Activated CD8-positive, alpha-beta memory T cell treated with anti-CD3 and anti-CD28 coated beads, Interleukin-2, amount 10 ng/mL, durations not matched to agents 7 days and 5 days (primary cell): ENCODE results near the gene ANO8. TPM values are rescaled to one million over a fixed set of nuclear protein-coding genes. Genes with fewer than 3 reads are reported as not detected.
"Not testable (repeated sequence)": the region's sequence is repeated elsewhere in the genome, so short reads cannot be mapped to it uniquely, and the experiment has no call there.

Experiments used
- ATAC-seq: fragments of 150-1000 bp; cut with Tn5 transposase; one replicate; pipeline ENCODE4 v1.10.0; 2021; ENCODE audit warnings: moderate library complexity
- CTCF ChIA-PET: fragments of 350-600 bp; sonication (Branson Sonifier 250); formaldehyde crosslinking; loops from one replicate; lab custom pipeline; 2021; ENCODE audit warnings: antibody characterized with exemption; lab: Charles Lee
- DNase-seq: peaks from one replicate; pipeline ENCODE4 v3.0.0-alpha.2; 2020
- H3K27ac Mint-ChIP-seq: one replicate; pipeline ENCODE4 v1.8.0; 2021; ENCODE audit warnings: mild to moderate bottlenecking, mixed read lengths
- H3K27me3 Mint-ChIP-seq: one replicate; pipeline ENCODE4 v1.8.0; 2021; ENCODE audit warnings: mixed read lengths
- H3K36me3 Mint-ChIP-seq: one replicate; pipeline ENCODE4 v1.8.0; 2021; ENCODE audit warnings: mild to moderate bottlenecking, mixed read lengths
- H3K4me1 Mint-ChIP-seq: one replicate; pipeline ENCODE4 v1.8.0; 2021; ENCODE audit warnings: mixed read lengths
- H3K4me3 Mint-ChIP-seq: one replicate; pipeline ENCODE4 v1.8.0; 2021; ENCODE audit warnings: mild to moderate bottlenecking, moderate library complexity, mixed read lengths
- H3K9me3 Mint-ChIP-seq: one replicate; pipeline ENCODE4 v1.8.0; 2022; ENCODE audit warnings: low read depth, mixed read lengths
- total RNA-seq, 2 experiments: library from RNA; stranded (reverse); gene quantifications; one replicate each; pipeline ENCODE4 v1.2.3, GENCODE V29; 2021

The ANO8 gene, protein sequence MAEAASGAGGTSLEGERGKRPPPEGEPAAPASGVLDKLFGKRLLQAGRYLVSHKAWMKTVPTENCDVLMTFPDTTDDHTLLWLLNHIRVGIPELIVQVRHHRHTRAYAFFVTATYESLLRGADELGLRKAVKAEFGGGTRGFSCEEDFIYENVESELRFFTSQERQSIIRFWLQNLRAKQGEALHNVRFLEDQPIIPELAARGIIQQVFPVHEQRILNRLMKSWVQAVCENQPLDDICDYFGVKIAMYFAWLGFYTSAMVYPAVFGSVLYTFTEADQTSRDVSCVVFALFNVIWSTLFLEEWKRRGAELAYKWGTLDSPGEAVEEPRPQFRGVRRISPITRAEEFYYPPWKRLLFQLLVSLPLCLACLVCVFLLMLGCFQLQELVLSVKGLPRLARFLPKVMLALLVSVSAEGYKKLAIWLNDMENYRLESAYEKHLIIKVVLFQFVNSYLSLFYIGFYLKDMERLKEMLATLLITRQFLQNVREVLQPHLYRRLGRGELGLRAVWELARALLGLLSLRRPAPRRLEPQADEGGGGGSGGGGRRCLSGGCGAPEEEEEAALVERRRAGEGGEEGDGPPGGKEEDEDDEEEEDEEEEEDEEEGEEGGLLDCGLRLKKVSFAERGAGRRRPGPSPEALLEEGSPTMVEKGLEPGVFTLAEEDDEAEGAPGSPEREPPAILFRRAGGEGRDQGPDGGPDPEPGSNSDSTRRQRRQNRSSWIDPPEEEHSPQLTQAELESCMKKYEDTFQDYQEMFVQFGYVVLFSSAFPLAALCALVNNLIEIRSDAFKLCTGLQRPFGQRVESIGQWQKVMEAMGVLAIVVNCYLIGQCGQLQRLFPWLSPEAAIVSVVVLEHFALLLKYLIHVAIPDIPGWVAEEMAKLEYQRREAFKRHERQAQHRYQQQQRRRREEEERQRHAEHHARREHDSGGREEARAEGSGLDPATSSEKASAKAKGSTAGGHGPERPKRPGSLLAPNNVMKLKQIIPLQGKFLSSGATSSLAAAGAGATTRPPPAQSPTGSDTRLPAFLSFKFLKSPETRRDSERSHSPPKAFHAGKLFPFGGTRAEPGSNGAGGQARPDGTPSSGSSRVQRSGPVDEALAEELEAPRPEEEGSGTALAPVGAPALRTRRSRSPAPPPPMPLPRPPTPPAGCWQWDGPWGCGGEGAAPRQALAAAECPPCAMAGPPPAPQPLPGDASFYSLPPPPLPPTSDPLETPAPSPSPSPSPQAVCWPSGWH
- 10 to 100 TPM; 11.0 to 18.7 TPM for total RNA-seq

DNA sequence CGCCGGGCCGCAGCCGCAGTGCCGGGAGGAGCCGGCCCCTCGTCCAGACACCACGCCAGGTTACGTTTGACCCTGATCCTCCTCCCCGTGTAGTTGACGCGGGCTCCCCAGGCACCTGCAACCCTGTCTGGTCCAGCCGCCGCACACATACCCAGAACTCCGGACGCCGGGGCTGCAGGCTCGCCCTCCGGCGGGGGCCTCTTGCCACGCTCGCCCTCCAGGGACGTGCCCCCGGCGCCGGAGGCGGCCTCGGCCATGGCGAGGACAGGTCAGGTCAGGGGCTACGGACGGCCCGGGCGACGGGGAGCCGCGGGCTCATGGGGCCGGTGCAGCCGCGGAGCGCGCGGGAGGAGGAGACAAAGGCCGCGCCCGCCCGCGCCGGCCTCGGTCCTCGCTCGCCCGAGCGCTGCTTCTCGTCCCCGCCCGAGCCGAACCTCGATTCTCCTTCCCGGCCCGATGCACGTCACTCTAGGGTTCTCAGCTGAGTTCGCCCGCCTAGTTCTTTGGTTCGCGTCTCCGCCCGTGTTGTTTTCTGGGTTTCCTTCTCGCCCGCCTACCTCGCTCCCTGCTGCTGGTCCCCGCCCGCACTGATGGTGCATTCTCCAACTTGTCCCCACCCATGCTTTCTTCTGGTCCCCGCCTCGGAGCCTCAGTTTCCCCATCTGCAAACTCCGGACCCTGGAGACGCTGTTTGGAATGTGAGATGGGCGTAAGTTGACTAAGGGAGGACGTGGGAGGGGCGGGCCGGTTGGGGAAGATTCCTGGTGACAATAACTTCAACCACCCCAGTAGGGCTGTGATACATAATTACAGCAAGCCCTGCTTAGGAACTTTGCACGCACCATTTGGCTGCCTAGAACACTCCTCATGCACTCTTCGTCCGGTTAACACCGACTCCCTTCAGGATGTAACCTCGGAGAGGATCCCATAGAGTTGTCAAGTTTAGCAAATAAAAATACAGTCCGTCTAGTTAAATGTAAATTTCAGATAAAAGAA lies at the start of gene ANO8:
TSS of gene ANO8 (minus strand) at position 442 of the 996 bp plus-strand sequence. CDS start at position 257, 185 bp downstream.
- H3K9me3 Mint-ChIP-seq, result no peaks in the 10 kb centered on the region
- peaks cover 8% of the 10 kb centered on the region for H3K36me3 Mint-ChIP-seq
- ATAC-seq (peak; percentile 62), DNase-seq (peak; percentile 98)
- H3K4me3 Mint-ChIP-seq, result peak within 1 kb of the TSS; percentile 86
- H3K4me1 Mint-ChIP-seq, result peaks cover 42% of the 10 kb centered on the region
- peak within 1 kb of the TSS; percentile 89 for H3K27ac Mint-ChIP-seq
- CTCF ChIA-PET, result interaction anchor here (0.8 to 3.6 kb wide), 19 partner anchors 11 to 151 kb away, joined by 3 to 44 read pairs (median 5); partner anchors contain the start of genes BABAM1, BST2, DDA1 and MRPL34
- peaks cover 11% of the 10 kb centered on the region for H3K27me3 Mint-ChIP-seq

DNA sequence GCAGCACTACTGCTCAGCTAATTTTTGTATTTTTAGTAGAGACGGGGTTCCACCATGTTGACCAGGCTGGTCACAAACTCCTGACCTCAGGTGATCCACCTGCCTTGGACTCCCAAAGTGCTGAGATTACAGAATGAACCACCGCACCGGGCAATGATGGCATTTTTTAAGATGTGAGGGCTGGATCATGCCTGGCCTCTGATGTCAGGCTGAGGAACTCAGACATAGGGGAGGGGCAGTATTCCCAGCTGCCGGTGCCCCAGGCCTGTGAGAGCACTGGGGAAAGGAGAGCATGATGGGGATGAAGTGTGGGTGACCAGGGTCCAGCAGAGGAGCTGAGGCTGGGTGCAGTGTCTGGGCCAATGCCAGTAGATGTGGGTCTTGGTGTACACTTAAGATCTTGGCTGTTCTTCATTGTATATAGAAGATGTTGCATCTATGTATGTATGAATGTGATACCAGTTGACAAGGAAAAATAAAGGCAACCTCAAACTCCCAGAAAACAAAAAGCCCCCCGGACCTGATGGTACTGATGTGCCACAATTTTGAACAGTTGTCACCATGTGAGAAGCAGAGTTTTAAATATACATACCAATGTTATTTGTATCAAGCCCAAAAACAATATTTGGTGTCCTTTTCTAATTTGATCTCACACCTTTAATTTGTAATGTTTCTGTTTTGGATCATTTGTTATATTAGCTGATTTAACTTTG lies 45.9 kb upstream of the ANO8 start:
- H3K4me1 Mint-ChIP-seq, result peaks cover 8% of the 10 kb centered on the region
- DNase-seq (no peak), ATAC-seq (no peak)
- CTCF ChIA-PET, result interaction anchor here (0.7 to 1.4 kb wide), 2 partner anchors 8 to 1433 kb away, joined by 3 to 5 read pairs; no protein-coding TSS in a partner anchor
- no peak overlapping the region for H3K27ac Mint-ChIP-seq
- no peaks in the 10 kb centered on the region for H3K9me3 Mint-ChIP-seq
- H3K36me3 Mint-ChIP-seq, result peaks cover 5% of the 10 kb centered on the region
- no peak overlapping the region for H3K4me3 Mint-ChIP-seq
- peaks cover 8% of the 10 kb centered on the region for H3K27me3 Mint-ChIP-seq

DNA sequence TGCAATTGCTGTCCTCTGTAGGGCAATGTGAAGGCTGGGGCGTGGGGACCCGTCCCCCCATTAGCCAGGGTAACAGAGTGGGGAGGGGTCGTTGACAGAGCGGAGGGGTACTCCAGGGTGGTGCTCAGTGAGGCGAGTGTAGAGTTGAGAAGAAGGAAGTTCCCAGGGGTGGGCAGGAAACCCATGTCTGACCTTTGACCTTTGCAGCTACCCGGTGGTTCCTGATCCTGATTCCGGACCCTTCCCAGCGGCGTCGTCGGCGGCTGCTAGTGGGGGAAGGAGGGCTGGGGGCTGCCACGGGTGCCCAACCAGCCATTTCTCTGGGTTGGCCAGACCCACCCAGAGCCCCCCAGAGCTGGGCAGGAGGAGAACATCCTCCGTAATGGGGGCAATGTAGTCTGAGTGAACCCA lies 44.6 kb upstream of the ANO8 start:
- CTCF ChIA-PET, result no interaction called here
- Mint-ChIP-seq H3K9me3 (no peaks in the 10 kb centered on the region), H3K36me3 (peaks cover 5% of the 10 kb centered on the region), H3K4me1 (peaks cover 8% of the 10 kb centered on the region), H3K27ac (no peak overlapping the region), H3K4me3 (no peak overlapping the region), H3K27me3 (peaks cover 8% of the 10 kb centered on the region)
- DNase-seq (no peak), ATAC-seq (no peak)

DNA sequence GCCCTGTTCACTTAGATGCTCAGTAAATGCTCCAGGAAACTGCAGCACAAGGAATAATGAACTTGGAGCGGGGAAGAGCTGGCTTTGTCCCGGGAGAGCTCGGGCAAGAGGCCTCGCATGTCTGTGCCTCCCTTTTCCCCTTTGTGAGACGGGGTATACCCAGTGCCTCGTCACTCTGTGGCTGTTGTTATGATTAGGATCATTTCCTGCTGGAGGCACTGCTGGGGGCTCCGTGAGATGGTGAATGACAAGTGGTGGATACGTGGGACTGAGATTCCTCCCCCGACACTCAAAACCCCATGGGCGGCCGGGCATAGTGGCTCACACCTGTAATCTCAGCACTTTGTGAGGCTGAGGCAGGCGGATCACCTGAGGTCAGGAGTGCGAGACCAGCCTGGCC lies 43.6 kb upstream of the ANO8 start:
- H3K27me3 Mint-ChIP-seq, result peaks cover 8% of the 10 kb centered on the region
- CTCF ChIA-PET, result interaction anchor here (2.7 kb wide), 1 partner anchor 8 kb away, joined by 12 read pairs; no protein-coding TSS in a partner anchor
- no peak overlapping the region for H3K27ac Mint-ChIP-seq
- DNase-seq, result no peak
- H3K4me3 Mint-ChIP-seq, result no peak overlapping the region
- ATAC-seq, result no peak
- peaks cover 5% of the 10 kb centered on the region for H3K36me3 Mint-ChIP-seq
- no peaks in the 10 kb centered on the region for H3K9me3 Mint-ChIP-seq
- peaks cover 8% of the 10 kb centered on the region for H3K4me1 Mint-ChIP-seq

DNA sequence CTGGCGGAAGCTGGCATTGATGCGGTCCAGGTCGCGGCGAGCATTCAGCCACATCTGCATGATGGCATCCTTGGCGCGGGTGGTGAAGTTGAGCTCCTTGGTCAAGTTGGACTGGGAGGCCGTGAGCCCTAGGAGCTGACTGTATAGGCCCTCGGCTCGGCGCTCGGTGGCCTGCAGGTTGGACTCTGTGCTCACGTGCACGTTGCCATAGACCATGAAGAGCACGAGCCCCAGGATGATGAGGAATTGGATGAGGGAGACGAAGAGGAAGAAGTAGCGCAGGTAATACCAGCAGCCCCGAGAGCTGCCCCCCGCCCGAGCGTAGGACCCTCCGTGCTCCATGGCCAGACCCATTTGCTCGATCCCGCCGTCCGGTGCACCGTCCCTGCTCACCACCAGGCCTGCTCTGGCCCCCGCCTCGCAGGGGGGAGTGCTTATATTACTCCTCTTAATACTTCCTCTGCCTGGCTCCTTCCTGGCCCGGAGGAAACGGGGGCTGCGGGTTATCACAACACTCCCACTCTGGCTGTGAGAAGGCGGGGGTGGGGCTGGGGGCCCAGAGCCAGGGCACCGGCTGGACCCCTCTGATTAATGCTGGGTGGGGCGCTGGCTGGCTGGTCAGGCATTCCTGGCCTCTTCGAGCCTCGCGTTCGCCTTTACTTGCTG lies 42.4 kb upstream of the ANO8 start, which contains the start of gene PLVAP:
TSS of gene PLVAP (minus strand) at position 408 of the 666 bp plus-strand sequence. CDS start at position 354, 54 bp downstream.
- no peaks in the 10 kb centered on the region for H3K9me3 Mint-ChIP-seq
- H3K27ac Mint-ChIP-seq, result no peak within 1 kb of the TSS
- H3K27me3 Mint-ChIP-seq, result peaks cover 8% of the 10 kb centered on the region
- H3K36me3 Mint-ChIP-seq, result peaks cover 5% of the 10 kb centered on the region
- ATAC-seq (no peak), DNase-seq (no peak)
- H3K4me1 Mint-ChIP-seq, result peaks cover 2% of the 10 kb centered on the region
- CTCF ChIA-PET, result interaction anchor here (1.6 to 2.7 kb wide), 2 partner anchors 9 to 14 kb away, joined by 4 to 12 read pairs; no protein-coding TSS in a partner anchor
- no peak within 1 kb of the TSS for H3K4me3 Mint-ChIP-seq

DNA sequence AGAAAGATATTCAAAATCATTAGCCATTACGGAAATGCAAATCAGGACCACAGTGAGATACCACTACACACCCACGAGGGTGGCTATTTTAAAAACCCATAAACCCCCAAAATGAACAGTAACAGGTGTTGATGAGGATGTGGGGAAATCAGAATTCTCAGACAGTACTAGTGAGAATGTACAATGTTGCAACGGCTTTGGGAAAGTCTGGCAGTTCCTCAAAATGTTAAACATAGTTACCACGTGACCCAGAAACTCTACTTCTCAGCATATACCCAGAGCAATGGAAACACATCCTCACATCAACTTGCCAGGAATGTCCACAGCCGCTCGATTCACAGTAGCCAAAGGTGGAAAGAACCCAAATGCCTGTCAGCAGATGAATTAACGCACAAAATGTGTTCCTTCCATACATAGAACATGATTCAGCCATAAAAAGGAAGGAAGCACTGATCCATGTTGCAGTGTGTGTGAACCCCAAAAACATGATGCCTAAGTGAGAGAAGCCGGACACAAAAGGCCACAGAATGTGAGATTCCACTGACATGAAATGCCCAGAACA lies 35.5 kb upstream of the ANO8 start:
- DNase-seq, result no peak
- no peaks in the 10 kb centered on the region for H3K9me3 Mint-ChIP-seq
- CTCF ChIA-PET, result no interaction called here
- ATAC-seq, result no peak
- H3K4me3 Mint-ChIP-seq, result no peak overlapping the region
- H3K27ac Mint-ChIP-seq, result no peak overlapping the region
- H3K4me1 Mint-ChIP-seq, result peaks cover 7% of the 10 kb centered on the region
- H3K27me3 Mint-ChIP-seq, result peaks cover 11% of the 10 kb centered on the region
- H3K36me3 Mint-ChIP-seq, result no peaks in the 10 kb centered on the region

DNA sequence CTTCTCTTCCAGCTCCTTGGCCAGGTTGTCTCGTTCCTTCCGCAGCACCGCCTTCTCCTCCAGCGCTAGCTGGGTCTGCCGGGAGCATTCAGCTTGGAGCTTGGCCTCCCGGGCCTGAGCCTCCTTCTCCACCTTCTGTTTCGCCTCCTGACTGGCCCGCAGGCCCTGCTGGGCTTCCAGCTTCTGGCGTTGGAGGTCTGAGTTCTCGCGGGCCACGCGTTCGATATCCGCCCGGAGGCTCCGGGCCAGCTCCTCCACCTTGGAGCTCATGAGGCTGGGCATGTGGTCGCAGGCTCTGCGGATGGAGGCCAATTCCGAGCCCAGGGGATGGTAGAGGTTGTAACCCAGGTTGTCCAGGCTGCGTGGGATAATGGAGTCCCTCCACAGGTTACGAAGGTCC lies 30.7 kb upstream of the ANO8 start:
- Mint-ChIP-seq H3K4me1 (peaks cover 5% of the 10 kb centered on the region), H3K27me3 (peaks cover 11% of the 10 kb centered on the region), H3K4me3 (no peak overlapping the region), H3K27ac (no peak overlapping the region), H3K36me3 (no peaks in the 10 kb centered on the region), H3K9me3 (no peaks in the 10 kb centered on the region)
- CTCF ChIA-PET, result interaction anchor here (0.8 to 1.5 kb wide), 3 partner anchors 9 to 40 kb away, joined by 3 to 6 read pairs (median 3); partner anchors contain the start of gene BST2
- DNase-seq, result no peak
- ATAC-seq, result no peak

DNA sequence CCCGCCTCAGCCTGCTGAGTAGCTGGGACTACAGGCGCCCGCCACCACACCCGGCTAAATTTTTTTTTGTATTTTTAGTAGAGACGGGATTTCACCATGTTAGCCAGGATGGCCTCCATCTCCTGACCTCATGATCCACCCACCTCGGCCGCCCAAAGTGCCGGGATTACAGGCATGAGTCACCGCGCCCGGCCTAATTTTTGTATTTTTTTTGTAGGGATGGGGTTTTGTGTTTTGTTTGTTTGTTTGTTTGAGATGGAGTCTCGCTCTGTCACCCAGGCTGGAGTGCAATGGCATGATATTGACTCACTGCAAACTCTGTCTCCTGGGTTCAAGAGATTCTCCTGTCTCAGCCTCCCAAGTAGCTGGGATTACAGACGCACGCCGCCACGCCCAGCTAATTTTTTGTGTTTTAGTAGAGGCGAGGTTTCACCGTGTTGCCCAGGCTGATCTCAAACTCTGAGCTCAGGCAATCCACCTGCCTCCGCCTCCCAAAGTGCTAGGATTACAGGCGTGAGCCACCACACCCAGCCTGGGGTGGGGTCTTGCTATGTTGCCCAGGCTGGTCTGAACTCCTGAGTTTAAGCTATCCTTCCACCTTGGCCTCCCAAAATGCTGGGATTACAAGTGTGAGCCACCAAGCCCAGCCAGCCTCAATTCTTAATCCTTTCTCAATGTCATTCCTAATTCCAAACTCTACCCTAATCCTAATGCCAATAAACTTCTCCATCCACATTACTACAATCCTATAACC lies 29.4 kb upstream of the ANO8 start:
- CTCF ChIA-PET, H3K9me3 Mint-ChIP-seq, H3K36me3 Mint-ChIP-seq, H3K27me3 Mint-ChIP-seq, H3K27ac Mint-ChIP-seq, H3K4me3 Mint-ChIP-seq, DNase-seq, ATAC-seq, H3K4me1 Mint-ChIP-seq: not testable (repeated sequence)

DNA sequence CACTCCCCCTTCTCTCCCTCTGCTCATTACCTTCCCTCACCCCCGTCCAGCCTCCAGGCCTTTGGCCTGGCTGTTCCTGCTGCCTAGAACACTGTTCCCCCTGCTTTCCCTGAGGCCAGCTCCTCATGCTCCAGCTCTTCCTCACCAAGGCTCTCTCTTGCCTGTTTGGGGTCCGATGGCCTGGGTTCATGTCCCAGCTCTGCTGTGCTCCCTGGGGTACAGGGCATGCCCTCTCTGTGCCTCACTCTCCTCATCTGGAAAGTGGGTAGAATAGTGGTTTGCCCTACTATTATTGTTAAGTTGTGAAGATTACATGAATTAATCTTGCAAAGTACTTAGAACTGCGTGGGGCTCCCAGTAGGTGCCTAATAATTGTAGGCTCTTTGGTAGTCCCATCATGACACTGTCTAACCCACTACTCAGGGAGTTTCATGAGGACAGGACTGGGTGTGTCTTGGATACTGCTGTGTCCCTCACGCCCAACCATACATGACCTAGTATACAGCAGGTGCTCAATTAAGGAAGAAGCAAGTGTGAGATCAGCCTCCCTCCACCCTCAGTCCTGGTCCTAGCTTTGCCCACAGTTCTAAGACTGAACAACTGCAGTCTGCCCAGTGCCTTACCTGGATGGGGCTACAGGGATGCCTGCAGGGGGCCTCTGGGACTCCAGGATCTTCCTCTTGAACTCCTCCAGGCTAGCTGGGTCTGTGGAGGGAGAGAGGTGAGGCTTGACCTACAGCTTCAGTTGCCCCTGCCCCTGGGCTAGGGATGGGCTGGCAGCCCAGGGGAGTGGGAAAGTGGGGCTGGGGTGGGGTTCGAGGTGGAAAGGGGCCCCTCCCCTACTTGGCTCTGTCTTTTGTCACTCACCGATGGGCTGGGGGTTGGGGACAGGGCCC lies 25.5 kb upstream of the ANO8 start:
- CTCF ChIA-PET, result interaction anchor here (0.6 to 1.0 kb wide), 2 partner anchors 15 to 291 kb away, joined by 3 read pairs; no protein-coding TSS in a partner anchor
- peaks cover 5% of the 10 kb centered on the region for H3K27me3 Mint-ChIP-seq
- DNase-seq (no peak), ATAC-seq (no peak)
- H3K9me3 Mint-ChIP-seq, result no peaks in the 10 kb centered on the region
- H3K4me1 Mint-ChIP-seq, result no peaks in the 10 kb centered on the region
- H3K4me3 Mint-ChIP-seq, result no peak overlapping the region
- no peaks in the 10 kb centered on the region for H3K36me3 Mint-ChIP-seq
- no peak overlapping the region for H3K27ac Mint-ChIP-seq
